Measurements from ENCODE around the gene NRM.

The NRM gene

GRCh38 chr6:30690403-30691207 lies at the start of gene NRM:
TSS of gene NRM (minus strand) at chr6:30690984. CDS start at chr6:30690974, 10 bp downstream.
- H3K9ac ChIP-seq (ENCODE audit: low read length), result peak within 1 kb of the TSS; percentile 79
- H3K36me3 ChIP-seq (ENCODE audit: control insufficient read depth, insufficient read depth, low read length, severe bottlenecking), result no peaks in the 10 kb centered on the region
- H3K4me3 ChIP-seq (ENCODE audit: low read length), result peak within 1 kb of the TSS; percentile 88
- peaks cover 26% of the 10 kb centered on the region for H3K4me1 ChIP-seq (ENCODE audit: control insufficient read depth, insufficient read depth, low read length)
- H3K9me3 ChIP-seq (ENCODE audit: control insufficient read depth, low read length), result no peaks in the 10 kb centered on the region
- DNase-seq (ENCODE audit: low read depth), result peak; percentile 97
- no peaks in the 10 kb centered on the region for H3K27me3 ChIP-seq (replicated peaks; ENCODE audit: control insufficient read depth, insufficient read depth, low read length)

- Histone ChIP-seq H3K4me1 (ENCODE audit: control insufficient read depth, insufficient read depth, low read length) (peaks cover 34% of the 10 kb centered on the region), H3K27me3 (replicated peaks; ENCODE audit: control insufficient read depth, insufficient read depth, low read length) (no peaks in the 10 kb centered on the region), H3K36me3 (ENCODE audit: control insufficient read depth, insufficient read depth, low read length, severe bottlenecking) (peaks cover 46% of the 10 kb centered on the region), H3K9ac (ENCODE audit: low read length) (no peak overlapping the region), H3K9me3 (ENCODE audit: control insufficient read depth, low read length) (no peaks in the 10 kb centered on the region), H3K4me3 (ENCODE audit: low read length) (no peak overlapping the region)
- DNase-seq (ENCODE audit: low read depth), result no peak
Measured at GRCh38 chr6:30740540-30740870, 49.7 kb upstream of the NRM start.

GRCh38 chr6:30738532-30738931 lies 47.7 kb upstream of the NRM start:
- DNase-seq (ENCODE audit: low read depth), result no peak
- Histone ChIP-seq H3K36me3 (ENCODE audit: control insufficient read depth, insufficient read depth, low read length, severe bottlenecking) (peaks cover 63% of the 10 kb centered on the region), H3K9me3 (ENCODE audit: control insufficient read depth, low read length) (no peaks in the 10 kb centered on the region), H3K4me3 (ENCODE audit: low read length) (no peak overlapping the region), H3K4me1 (ENCODE audit: control insufficient read depth, insufficient read depth, low read length) (peaks cover 27% of the 10 kb centered on the region), H3K9ac (ENCODE audit: low read length) (peak overlapping the region; percentile 17), H3K27me3 (replicated peaks; ENCODE audit: control insufficient read depth, insufficient read depth, low read length) (no peaks in the 10 kb centered on the region)

GRCh38 chr6:30735668-30736314 lies 45.0 kb upstream of the NRM start:
- Histone ChIP-seq H3K4me3 (ENCODE audit: low read length) (no peak overlapping the region), H3K9me3 (ENCODE audit: control insufficient read depth, low read length) (no peaks in the 10 kb centered on the region), H3K36me3 (ENCODE audit: control insufficient read depth, insufficient read depth, low read length, severe bottlenecking) (peaks cover 83% of the 10 kb centered on the region), H3K4me1 (ENCODE audit: control insufficient read depth, insufficient read depth, low read length) (peaks cover 9% of the 10 kb centered on the region), H3K9ac (ENCODE audit: low read length) (no peak overlapping the region), H3K27me3 (replicated peaks; ENCODE audit: control insufficient read depth, insufficient read depth, low read length) (no peaks in the 10 kb centered on the region)
- no peak for DNase-seq (ENCODE audit: low read depth)

- Histone ChIP-seq H3K9me3 (ENCODE audit: control insufficient read depth, low read length) (no peaks in the 10 kb centered on the region), H3K9ac (ENCODE audit: low read length) (no peak overlapping the region), H3K4me1 (ENCODE audit: control insufficient read depth, insufficient read depth, low read length) (peaks cover 11% of the 10 kb centered on the region), H3K27me3 (replicated peaks; ENCODE audit: control insufficient read depth, insufficient read depth, low read length) (no peaks in the 10 kb centered on the region), H3K4me3 (ENCODE audit: low read length) (no peak overlapping the region), H3K36me3 (ENCODE audit: control insufficient read depth, insufficient read depth, low read length, severe bottlenecking) (peaks cover 75% of the 10 kb centered on the region)
- DNase-seq (ENCODE audit: low read depth), result no peak
Measured at GRCh38 chr6:30732237-30732943, 41.6 kb upstream of the NRM start.

GRCh38 chr6:30730601-30731435 lies 40.0 kb upstream of the NRM start:
- DNase-seq (ENCODE audit: low read depth), result no peak
- no peaks in the 10 kb centered on the region for H3K27me3 ChIP-seq (replicated peaks; ENCODE audit: control insufficient read depth, insufficient read depth, low read length)
- no peak overlapping the region for H3K4me3 ChIP-seq (ENCODE audit: low read length)
- no peaks in the 10 kb centered on the region for H3K9me3 ChIP-seq (ENCODE audit: control insufficient read depth, low read length)
- H3K4me1 ChIP-seq (ENCODE audit: control insufficient read depth, insufficient read depth, low read length), result peaks cover 19% of the 10 kb centered on the region
- H3K9ac ChIP-seq (ENCODE audit: low read length), result no peak overlapping the region
- peaks cover 71% of the 10 kb centered on the region for H3K36me3 ChIP-seq (ENCODE audit: control insufficient read depth, insufficient read depth, low read length, severe bottlenecking)

- no peaks in the 10 kb centered on the region for H3K9me3 ChIP-seq (ENCODE audit: control insufficient read depth, low read length)
Measured at GRCh38 chr6:30727920-30728553, 37.3 kb upstream of the NRM start.

GRCh38 chr6:30726506-30727413 lies 36.0 kb upstream of the NRM start:
- peaks cover 68% of the 10 kb centered on the region for H3K36me3 ChIP-seq (ENCODE audit: control insufficient read depth, insufficient read depth, low read length, severe bottlenecking)
- no peak overlapping the region for H3K4me3 ChIP-seq (ENCODE audit: low read length)
- peak overlapping the region; percentile 24 for H3K9ac ChIP-seq (ENCODE audit: low read length)
- H3K9me3 ChIP-seq (ENCODE audit: control insufficient read depth, low read length), result no peaks in the 10 kb centered on the region
- H3K4me1 ChIP-seq (ENCODE audit: control insufficient read depth, insufficient read depth, low read length), result peaks cover 51% of the 10 kb centered on the region
- H3K27me3 ChIP-seq (replicated peaks; ENCODE audit: control insufficient read depth, insufficient read depth, low read length), result no peaks in the 10 kb centered on the region
- no peak for DNase-seq (ENCODE audit: low read depth)

More at GRCh38 chr6:30727920-30728553, 37.3 kb upstream of the NRM start:
- H3K4me3 ChIP-seq (ENCODE audit: low read length), result peak overlapping the region; percentile 20
- H3K36me3 ChIP-seq (ENCODE audit: control insufficient read depth, insufficient read depth, low read length, severe bottlenecking), result peaks cover 74% of the 10 kb centered on the region
- peak; percentile 36 for DNase-seq (ENCODE audit: low read depth)
- no peaks in the 10 kb centered on the region for H3K27me3 ChIP-seq (replicated peaks; ENCODE audit: control insufficient read depth, insufficient read depth, low read length)
- H3K9ac ChIP-seq (ENCODE audit: low read length), result peak overlapping the region; percentile 24
- H3K4me1 ChIP-seq (ENCODE audit: control insufficient read depth, insufficient read depth, low read length), result peaks cover 43% of the 10 kb centered on the region

GRCh38 chr6:30725713-30726505 lies 35.1 kb upstream of the NRM start:
- peaks cover 68% of the 10 kb centered on the region for H3K36me3 ChIP-seq (ENCODE audit: control insufficient read depth, insufficient read depth, low read length, severe bottlenecking)
- H3K27me3 ChIP-seq (replicated peaks; ENCODE audit: control insufficient read depth, insufficient read depth, low read length), result no peaks in the 10 kb centered on the region
- H3K9me3 ChIP-seq (ENCODE audit: control insufficient read depth, low read length), result no peaks in the 10 kb centered on the region
- peak; percentile 25 for DNase-seq (ENCODE audit: low read depth)
- H3K9ac ChIP-seq (ENCODE audit: low read length), result peak overlapping the region; percentile 62
- peaks cover 51% of the 10 kb centered on the region for H3K4me1 ChIP-seq (ENCODE audit: control insufficient read depth, insufficient read depth, low read length)
- no peak overlapping the region for H3K4me3 ChIP-seq (ENCODE audit: low read length)
